ENCODE data around the gene LYRM7.

GRCh38 chr5:131170540-131171275, at the start of gene LYRM7:
- TF ChIP-seq CTCF (IDR thresholded peaks at IDR 0.05) (no peak), POLR2A (IDR thresholded peaks at IDR 0.05) (peak in 1 of 4 donors; percentile 73), EP300 (IDR thresholded peaks at IDR 0.05) (no peak)

Data from stomach (tissue), 4 donors.